CD14-positive monocyte (primary cell): ENCODE measurements around the gene CABCOCO1. TPM values are rescaled to one million over a fixed set of nuclear protein-coding genes. Genes with fewer than 3 reads are reported as not detected.
"Not testable (repeated sequence)": the region's sequence is repeated elsewhere in the genome, so short reads cannot be mapped to it uniquely, and the experiment has no call there.

ENCODE experiments used
- DNase-seq, 3 donors: peaks; one replicate each; pipeline ENCODE4 v3.0.0-alpha.2; 2011 to 2022
- H2AFZ ChIP-seq: 2 replicates; pipeline ENCODE4 v1.6.0; 2012; ENCODE audit warnings: mild to moderate bottlenecking, low read depth, low read length, inconsistent platforms; ENCODE audit not compliant: insufficient read depth, poor library complexity, severe bottlenecking
- H3K27ac ChIP-seq, 2 donors: 1 replicate in 1 of 2; 2 replicates in 1 of 2; pipeline ENCODE4 v1.5.1; 2012 to 2013; ENCODE audit warnings: low read length in 2 of 2, control low read depth in 1 of 2, inconsistent platforms in 1 of 2, low read depth in 1 of 2, mild to moderate bottlenecking in 1 of 2
- H3K27me3 ChIP-seq, 2 donors: one replicate each; pipeline versions ENCODE4 v1.6.0 to v1.6.1; 2011 to 2013; ENCODE audit warnings: low read length in 2 of 2; ENCODE audit not compliant: control insufficient read depth in 2 of 2, insufficient read depth in 2 of 2
- H3K36me3 ChIP-seq, 2 donors: replicated peaks in 1 of 2; 1 replicate in 1 of 2; 2 replicates in 1 of 2; pipeline versions ENCODE4 v1.5.1 to v1.6.1; 2012 to 2013; ENCODE audit warnings: low read length in 2 of 2, control low read depth in 1 of 2, inconsistent platforms in 1 of 2, mild to moderate bottlenecking in 1 of 2; ENCODE audit not compliant: insufficient read depth in 2 of 2, control insufficient read depth in 1 of 2
- H3K4me1 ChIP-seq, 2 donors: 1 replicate in 1 of 2; 2 replicates in 1 of 2; pipeline versions ENCODE4 v1.5.1 to v1.6.1; 2012 to 2013; ENCODE audit warnings: low read length in 2 of 2, control low read depth in 1 of 2, inconsistent platforms in 1 of 2, mild to moderate bottlenecking in 1 of 2, moderate library complexity in 1 of 2; ENCODE audit not compliant: insufficient read depth in 2 of 2, control insufficient read depth in 1 of 2
- H3K4me2 ChIP-seq: replicated peaks from 2 replicates; pipeline ENCODE3; 2012; ENCODE audit warnings: low read length, moderate library complexity, mild to moderate bottlenecking; ENCODE audit not compliant: poor library complexity, severe bottlenecking; ENCODE audit errors: extremely low read depth
- H3K4me3 ChIP-seq, 3 experiments: fragments of 200-600 bp in 1 of 3; sonication (generic) in 1 of 3; replicated peaks in 1 of 3; 1 replicate in 2 of 3; 2 replicates in 1 of 3; pipeline ENCODE4 v1.5.1; 2011 to 2013; ENCODE audit warnings: low read length in 3 of 3, mild to moderate bottlenecking in 3 of 3, control low read depth in 2 of 3, low read depth in 2 of 3, inconsistent platforms in 1 of 3, moderate library complexity in 1 of 3
- H3K79me2 ChIP-seq: 2 replicates; pipeline ENCODE4 v1.6.0; 2012; ENCODE audit warnings: mild to moderate bottlenecking, control low read depth, inconsistent platforms, low read length, moderate library complexity; ENCODE audit not compliant: insufficient read depth
- H3K9ac ChIP-seq: 2 replicates; pipeline ENCODE4 v1.6.0; 2017; ENCODE audit warnings: low read length, mild to moderate bottlenecking; ENCODE audit not compliant: insufficient read depth, poor library complexity, severe bottlenecking
- H3K9me3 ChIP-seq, 2 donors: replicated peaks in 1 of 2; 1 replicate in 1 of 2; 2 replicates in 1 of 2; pipeline versions ENCODE4 v1.5.1 to v1.6.1; 2012 to 2013; ENCODE audit warnings: low read length in 2 of 2, control low read depth in 1 of 2; ENCODE audit not compliant: control insufficient read depth in 1 of 2, insufficient read depth in 1 of 2
- H4K20me1 ChIP-seq: 2 replicates; pipeline ENCODE4 v1.6.0; 2012; ENCODE audit warnings: mild to moderate bottlenecking, low read length, control low read depth, moderate library complexity; ENCODE audit not compliant: insufficient read depth
- H3K27ac Mint-ChIP-seq, 7 donors: one replicate each; pipeline ENCODE4 v1.8.0; 2020; ENCODE audit warnings: mild to moderate bottlenecking in 7 of 7, mixed read lengths in 7 of 7, moderate library complexity in 6 of 7, inconsistent platforms in 2 of 7
- H3K27me3 Mint-ChIP-seq, 3 donors: one replicate each; pipeline ENCODE4 v1.8.0; 2021 to 2022; ENCODE audit warnings: low read depth in 3 of 3, mild to moderate bottlenecking in 3 of 3, mixed read lengths in 3 of 3, moderate library complexity in 3 of 3, inconsistent platforms in 1 of 3
- H3K36me3 Mint-ChIP-seq, 2 donors: one replicate each; pipeline ENCODE4 v1.8.0; 2020; ENCODE audit warnings: mixed read lengths in 2 of 2, inconsistent platforms in 1 of 2, mild to moderate bottlenecking in 1 of 2
- H3K4me1 Mint-ChIP-seq: one replicate; pipeline ENCODE4 v1.8.0; 2020; ENCODE audit warnings: mild to moderate bottlenecking, mixed read lengths
- H3K4me3 Mint-ChIP-seq, 2 donors: one replicate each; pipeline ENCODE4 v1.8.0; 2020; ENCODE audit warnings: mild to moderate bottlenecking in 2 of 2, mixed read lengths in 2 of 2, moderate library complexity in 1 of 2
- H3K9me3 Mint-ChIP-seq, 7 donors: one replicate each; pipeline ENCODE4 v1.8.0; 2020 to 2022; ENCODE audit warnings: mixed read lengths in 7 of 7, mild to moderate bottlenecking in 6 of 7, moderate library complexity in 6 of 7, inconsistent platforms in 2 of 7
- CTCF ChIP-seq: fragments of 200-600 bp; IDR thresholded peaks from one replicate; pipeline ENCODE4 v1.8.0; 2022; ENCODE audit warnings: antibody characterized with exemption, mild to moderate bottlenecking
- WGBS: methylation state at CpG from one replicate; pipeline ENCODE4 v1.1.5; 2013; ENCODE audit warnings: missing lambda C conversion rate; ENCODE audit not compliant: insufficient coverage; 5-methylcytosine and 5-hydroxymethylcytosine counted together
- intact Hi-C, 2 donors: fragments of 100-400 bp; cut with micrococcal nuclease; formaldehyde crosslinking; loops; one replicate each; pipeline versions ENCODE4 v1.15.0 to v1.15.1; 2023
- polyA plus RNA-seq, 3 donors: library from polyadenylated mRNA; depleted of rRNA in 1 of 3; unstranded in 2 of 3; stranded (reverse) in 1 of 3; fragments of 300-500 nt in 2 of 3; fragments of >200 nt in 1 of 3; fragmentation: Illumina TruSeq in 2 of 3; gene quantifications; 1 replicate in 2 of 3; 2 replicates in 1 of 3; pipeline ENCODE4 v1.2.3, GENCODE V29; 2012 to 2021

The CABCOCO1 gene
- polyA plus RNA-seq, 3 donors = not detected

GRCh38 chr10:61688551-61689308 lies 26.0 kb downstream of the CABCOCO1 start:
- Mint-ChIP-seq H3K27me3 (no peaks in the 10 kb centered on the region), H3K27ac (no peak overlapping the region), H3K4me3 (no peak overlapping the region), H3K36me3 (no peaks in the 10 kb centered on the region), H3K4me1 (peaks cover 6% of the 10 kb centered on the region), H3K9me3 (peaks cover 0 to 5% (median 2%) of the 10 kb centered on the region in 7 donors)
- H3K4me2 ChIP-seq = no peak overlapping the region
- no peaks in the 10 kb centered on the region for H3K4me1 ChIP-seq
- no peak overlapping the region for H3K27ac ChIP-seq
- intact Hi-C loops = no loop called here
- no peak for TF ChIP-seq CTCF
- DNase-seq = no peak
- no peaks in the 10 kb centered on the region for H3K79me2 ChIP-seq
- H3K9me3 ChIP-seq = no peaks in the 10 kb centered on the region
- no peaks in the 10 kb centered on the region for H3K36me3 ChIP-seq
- H4K20me1 ChIP-seq = no peaks in the 10 kb centered on the region
- H3K4me3 ChIP-seq = no peak overlapping the region
- no peak overlapping the region for H2AFZ ChIP-seq
- no peaks in the 10 kb centered on the region for H3K27me3 ChIP-seq
- H3K9ac ChIP-seq = no peak overlapping the region
- WGBS = 100% methylated on average over 3 of the region's 11 CpGs

DNA sequence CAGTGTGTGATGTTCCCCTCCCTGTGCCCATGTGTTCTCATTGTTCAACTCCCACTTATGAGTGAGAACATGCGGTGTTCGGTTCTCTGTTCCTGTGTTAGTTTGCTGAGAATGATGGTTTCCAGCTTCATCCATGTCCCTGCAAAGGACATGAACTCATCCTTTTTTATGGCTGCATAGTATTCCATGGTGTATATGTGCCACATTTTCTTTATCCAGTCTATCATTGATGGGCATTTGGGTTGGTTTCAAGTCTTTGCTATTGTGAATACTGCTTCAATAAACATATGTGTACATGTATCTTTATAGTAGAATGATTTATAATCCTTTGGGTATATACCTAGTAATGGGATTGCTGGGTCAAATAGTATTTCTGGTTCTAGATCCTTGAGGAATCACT lies 28.9 kb downstream of the CABCOCO1 start:
- H4K20me1 ChIP-seq, H3K27me3 ChIP-seq, H3K9me3 ChIP-seq, H3K9ac ChIP-seq, H3K36me3 Mint-ChIP-seq, H3K36me3 ChIP-seq, H3K27ac ChIP-seq, H3K4me1 ChIP-seq, H3K4me3 ChIP-seq, H3K27ac Mint-ChIP-seq, H3K4me2 ChIP-seq, H3K4me1 Mint-ChIP-seq, H3K9me3 Mint-ChIP-seq, H3K27me3 Mint-ChIP-seq, H3K79me2 ChIP-seq, intact Hi-C loops, H3K4me3 Mint-ChIP-seq, H2AFZ ChIP-seq, DNase-seq: not testable (repeated sequence)
- no CpG with 5 or more reads among the region's 2 CpGs for WGBS
